IPS-NIHi11 (cell line): ENCODE measurements around the gene GNAZ.
"Not testable (repeated sequence)": the region's sequence is repeated elsewhere in the genome, so short reads cannot be mapped to it uniquely, and the experiment has no call there.

Experiments used
- DNase-seq: peaks from one replicate; pipeline ENCODE4 v3.0.0; 2012; ENCODE audit warnings: mixed read lengths, low spot score

The GNAZ gene

DNA sequence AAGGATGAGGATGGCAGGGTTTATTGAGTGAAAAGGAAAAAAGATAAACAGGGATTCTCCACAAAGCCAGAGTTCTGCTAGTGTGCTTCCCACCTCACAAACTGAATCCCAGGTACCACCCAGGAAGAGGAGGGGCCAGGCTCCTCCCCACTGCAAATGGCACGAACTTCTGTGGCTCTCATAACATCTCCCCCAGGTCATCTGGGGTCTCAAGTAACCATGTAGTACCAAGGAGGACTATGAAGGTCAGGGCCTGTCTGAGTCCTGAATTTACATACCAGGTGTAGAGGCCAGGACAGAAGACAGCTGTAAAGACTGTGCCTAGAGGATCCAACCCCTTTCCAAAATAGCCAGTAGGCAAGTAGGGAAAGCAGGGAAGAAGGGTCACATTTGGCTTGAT lies 25.7 kb upstream of the GNAZ start:
- DNase-seq, result no peak

DNA sequence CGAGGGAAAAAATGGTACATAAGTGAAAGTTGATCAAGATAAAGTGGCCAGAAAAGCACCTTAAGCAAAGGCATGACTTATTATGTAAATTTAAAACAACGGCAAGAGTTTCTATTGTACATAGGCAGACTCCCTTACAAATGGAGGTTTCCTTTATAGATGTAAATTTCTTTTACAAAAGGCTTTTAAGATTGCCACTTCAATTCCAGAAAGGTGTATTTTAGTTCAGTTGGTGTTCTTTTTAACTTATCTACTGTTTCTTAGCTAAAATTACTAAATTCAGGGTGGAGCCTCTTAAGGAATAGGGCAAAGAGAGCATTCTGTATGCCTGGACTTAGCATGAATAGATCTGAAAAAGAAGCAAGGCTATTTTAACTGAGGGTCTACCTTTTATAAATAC lies 24.9 kb upstream of the GNAZ start:
- DNase-seq, result no peak

DNA sequence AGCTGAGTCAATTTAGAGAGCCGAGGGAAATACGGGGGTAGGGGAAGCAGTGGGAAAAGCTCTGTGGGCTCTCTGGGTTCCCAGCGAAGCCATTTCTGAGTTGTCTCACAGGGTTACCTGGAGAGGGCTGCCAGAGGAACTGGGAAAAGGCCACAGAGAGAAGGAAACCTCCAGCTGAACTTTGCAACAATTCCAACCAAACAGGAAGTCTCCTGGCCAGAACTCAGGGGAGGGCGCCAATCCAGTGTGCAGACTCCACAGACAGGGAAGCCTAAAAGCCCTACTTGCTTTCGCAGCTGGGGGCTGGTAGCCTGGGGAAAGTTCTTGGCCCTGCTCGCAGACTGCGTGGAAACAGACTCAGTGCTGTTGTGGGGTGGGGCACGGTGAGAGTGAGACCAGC lies 23.1 kb upstream of the GNAZ start:
- no peak for DNase-seq

DNA sequence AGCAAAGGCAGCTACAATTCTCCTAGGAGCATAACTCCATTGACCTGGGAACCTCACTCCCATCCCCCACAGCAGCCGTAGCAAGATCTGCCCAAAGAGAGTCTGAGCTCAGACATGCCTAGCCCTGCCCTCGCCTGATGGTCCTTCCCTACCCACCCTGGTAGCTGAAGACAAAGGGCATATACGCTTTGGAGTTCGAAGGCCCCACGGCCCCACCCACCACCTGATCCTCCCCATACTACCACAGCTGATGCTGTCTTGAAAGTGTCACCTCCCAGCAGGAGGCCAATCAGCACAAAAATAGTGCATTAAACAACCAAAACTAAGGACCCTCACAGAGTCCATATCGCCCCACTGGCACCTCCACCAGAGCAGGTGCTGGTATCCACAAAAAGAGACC lies 22.6 kb upstream of the GNAZ start:
- DNase-seq, result no peak

DNA sequence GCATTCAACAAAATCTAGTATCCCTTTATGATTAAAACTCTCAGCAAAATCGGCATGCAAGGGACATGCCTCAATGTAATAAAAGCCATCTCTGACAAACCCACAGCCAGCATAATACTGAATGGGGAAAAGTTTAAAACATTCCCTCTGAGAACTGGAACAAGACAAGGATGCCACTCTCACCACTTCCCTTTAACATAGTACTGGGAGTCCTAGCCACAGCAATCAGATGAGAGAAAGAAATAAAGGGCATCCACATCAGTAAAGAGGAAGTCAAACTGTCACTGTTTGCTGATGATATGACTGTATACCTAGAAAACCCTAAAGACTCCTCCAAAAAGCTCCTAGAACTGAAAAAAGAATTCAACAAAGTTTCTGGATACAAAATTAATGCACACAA lies 19.8 kb upstream of the GNAZ start:
- DNase-seq, result not testable (repeated sequence)

DNA sequence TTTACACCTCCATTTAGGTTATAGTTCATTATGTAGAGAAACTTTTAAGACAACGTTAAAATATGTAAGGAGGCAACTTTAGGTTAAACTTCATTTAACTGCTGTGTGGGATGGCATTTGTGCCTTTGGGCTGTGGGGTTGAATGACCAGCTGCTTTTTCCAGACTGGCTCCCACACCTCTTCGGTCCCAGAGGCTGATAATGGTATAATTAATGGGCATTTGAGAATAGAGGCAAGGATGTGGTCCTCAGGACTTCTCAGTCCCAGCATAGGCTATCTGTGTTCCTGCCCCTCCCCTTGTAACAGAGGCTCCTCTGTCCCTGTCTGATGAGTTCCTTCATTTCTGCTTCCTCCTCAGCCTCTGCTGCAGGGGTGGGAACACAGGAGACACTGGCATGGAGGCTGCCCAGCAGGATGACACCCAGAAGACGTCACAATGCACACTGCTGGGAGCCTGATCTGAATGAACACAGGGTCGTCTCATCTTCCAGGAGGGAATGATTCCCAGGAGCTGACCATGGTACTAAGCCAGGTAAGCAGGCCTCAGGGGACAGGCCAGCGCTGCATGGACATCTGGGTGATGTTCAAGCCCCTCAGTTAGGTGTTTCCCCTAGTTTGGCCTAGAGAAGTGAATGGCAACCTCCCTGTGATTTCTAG lies 17.1 kb upstream of the GNAZ start:
- peak; percentile 39 for DNase-seq

DNA sequence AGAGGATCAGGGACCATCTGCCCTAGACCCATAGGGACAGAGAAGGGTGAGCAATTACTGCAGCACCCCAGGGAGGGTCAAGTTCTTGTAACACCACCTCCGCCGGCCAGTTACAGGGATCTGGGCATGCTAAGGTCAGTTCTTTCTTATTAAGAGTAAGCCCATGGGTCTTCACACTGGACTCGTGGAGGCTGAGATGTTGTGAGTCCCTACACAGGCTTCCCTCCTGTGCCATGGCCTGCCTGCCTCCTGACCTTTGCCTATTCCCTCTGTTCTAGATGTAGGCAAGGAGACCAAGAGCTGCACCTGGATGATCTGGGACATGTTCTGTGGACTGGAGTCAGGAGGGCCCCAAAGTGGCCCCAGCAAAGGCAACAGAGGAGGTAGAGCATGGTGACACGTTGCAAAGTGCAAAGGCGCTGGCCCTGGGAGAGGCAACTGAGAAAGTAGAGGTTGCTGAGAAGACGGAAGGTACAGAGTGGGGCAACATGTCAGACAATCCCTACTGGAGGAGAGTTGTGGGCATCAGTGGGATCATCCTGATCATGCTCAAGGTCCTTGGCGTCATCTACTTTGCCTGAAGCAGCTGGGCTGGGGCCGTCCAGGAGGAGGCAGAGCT lies 16.3 kb upstream of the GNAZ start:
- DNase-seq, result no peak

DNA sequence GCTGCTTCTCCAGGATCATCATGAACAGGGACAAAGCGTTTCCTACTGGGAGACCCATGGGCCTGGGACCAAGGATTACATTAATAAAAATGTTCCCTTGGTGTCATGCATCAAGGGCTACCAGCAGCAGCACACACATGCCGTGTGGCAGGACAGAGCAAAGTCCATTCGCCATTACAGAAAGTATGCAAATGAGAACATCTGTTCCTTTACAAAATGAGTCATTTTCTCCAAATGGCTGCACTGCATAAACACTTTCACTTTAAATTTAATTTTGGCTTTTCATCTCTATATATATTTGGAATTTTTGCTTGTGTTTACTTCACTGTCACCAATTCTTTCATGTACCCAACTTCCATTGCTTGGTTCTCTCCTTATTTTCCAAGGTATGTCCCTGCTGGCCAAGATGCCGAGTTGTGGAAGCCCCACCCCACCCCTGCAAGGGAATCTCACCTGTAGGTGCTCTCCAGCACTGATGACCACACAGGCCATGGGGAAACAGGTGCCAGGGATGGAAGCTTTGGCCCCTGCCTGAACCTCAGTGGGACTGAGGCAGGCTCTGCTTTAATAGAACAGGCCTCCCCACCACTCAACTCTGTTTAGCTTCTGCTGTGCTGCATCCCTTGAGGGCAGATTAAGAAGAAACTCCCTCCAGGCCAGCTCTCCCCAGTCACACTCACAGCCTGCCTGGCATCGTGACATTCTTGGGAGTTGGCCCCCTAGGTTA lies 15.6 kb upstream of the GNAZ start:
- no peak for DNase-seq

DNA sequence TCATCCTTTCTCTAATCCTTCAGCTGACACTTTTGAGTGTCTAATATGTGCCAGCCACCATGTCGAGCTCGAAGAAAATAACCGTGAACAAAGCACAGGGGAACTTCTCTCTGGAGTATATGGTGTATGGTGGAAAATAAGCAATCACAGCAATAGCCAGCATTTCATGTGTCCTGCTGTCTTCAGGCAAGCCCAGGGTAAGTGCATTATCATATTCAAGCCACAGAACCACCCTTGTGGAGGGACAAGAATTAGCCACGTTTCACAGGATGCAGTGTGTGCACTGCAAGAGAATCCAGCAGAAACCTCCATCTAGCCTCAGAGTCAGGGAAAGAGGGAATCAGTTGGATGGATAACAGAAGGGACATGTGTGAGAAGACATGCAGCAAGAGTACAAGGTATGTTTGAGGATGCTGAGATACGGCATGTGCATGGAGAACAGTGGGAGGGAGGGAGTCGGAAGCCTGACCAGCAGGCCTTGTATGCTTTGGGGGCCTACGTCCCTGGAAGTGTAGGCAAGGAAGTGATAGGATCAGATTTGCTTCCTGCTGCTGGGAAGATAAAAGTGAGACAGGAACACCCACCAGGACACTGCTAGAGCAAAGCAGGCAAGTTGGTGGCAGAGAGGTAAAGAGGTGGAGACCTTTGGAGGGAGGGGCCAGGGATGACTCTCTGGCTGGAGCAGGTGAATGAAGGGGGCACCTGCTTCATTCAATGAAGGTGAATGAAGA lies 14.7 kb upstream of the GNAZ start:
- no peak for DNase-seq

DNA sequence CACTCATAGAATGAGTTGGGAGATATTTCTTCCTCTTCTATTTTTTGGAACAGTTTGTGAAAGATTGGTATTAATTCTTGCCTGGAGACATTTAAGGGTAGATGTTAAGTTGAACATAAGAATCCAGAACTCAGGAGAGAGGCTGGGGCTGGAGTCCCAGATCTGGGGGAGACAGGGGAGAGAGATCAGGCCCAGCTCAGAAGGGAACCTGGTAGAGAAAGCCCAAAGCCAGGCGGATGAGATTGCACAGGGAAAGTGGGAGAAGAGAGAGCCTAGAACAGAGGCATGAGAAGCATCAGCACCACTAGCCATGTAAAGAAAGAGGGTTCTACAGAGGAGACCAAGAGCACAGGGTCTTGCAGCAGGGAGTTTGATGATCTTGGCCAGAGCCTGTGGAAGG lies 13.0 kb upstream of the GNAZ start:
- DNase-seq, result no peak

DNA sequence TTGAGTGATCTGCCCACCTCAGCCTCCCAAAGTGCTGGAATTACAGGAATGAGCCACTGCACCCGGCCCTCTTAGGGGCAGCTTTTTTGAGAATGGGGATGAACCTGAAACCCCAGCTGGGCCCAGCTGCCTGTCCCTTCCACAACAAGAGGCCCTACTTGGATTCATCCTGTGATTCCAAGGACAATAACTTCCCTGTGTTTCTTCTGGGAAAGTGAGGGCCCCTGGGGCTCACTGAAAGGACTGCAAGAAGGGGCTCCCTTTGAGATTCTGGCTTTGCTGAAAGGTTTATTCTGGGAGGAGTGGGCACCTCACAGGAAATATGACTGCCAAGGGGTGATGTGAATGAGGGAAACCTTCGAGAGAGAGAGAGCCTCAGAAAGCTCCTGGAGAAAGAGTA lies 12.3 kb upstream of the GNAZ start:
- no peak for DNase-seq

DNA sequence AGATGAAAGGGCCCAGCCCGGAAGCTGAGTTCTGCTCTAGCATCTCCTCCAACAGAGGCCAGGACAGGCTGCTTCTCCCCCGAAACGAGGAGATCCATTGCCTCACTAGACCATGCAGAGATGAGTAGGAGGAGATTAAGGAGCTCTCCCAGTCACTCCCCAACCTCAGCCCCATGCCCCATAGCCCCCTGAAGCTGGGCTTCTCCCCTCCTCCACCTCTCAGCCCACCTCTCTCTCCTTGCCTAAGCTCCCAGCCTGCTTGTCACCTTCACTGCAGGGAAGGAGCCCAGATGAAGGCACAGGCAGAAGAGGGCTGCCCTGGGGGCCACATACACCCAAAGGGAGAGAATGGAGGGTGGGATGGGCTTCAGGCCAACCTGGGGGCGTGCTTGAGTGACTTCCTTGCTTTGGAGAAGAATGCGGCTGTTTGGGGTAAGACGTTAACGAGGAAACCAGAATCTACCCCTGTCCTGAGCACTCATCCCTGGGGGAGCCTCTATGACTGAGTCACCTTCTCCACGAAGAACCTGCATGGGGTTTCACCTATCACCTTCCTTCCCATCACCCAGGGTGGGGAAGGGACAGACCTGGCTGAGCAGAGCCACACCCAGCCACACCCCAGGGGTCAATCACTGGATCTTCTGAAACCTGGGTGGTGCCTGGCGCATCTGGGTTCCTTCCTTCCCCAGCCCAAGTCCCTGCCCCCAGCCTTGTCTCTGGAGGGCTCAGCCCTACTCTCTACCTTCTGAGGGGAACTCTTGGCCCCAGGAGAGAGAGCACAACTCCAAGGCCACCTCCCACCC lies 11.6 kb upstream of the GNAZ start:
- DNase-seq, result no peak

DNA sequence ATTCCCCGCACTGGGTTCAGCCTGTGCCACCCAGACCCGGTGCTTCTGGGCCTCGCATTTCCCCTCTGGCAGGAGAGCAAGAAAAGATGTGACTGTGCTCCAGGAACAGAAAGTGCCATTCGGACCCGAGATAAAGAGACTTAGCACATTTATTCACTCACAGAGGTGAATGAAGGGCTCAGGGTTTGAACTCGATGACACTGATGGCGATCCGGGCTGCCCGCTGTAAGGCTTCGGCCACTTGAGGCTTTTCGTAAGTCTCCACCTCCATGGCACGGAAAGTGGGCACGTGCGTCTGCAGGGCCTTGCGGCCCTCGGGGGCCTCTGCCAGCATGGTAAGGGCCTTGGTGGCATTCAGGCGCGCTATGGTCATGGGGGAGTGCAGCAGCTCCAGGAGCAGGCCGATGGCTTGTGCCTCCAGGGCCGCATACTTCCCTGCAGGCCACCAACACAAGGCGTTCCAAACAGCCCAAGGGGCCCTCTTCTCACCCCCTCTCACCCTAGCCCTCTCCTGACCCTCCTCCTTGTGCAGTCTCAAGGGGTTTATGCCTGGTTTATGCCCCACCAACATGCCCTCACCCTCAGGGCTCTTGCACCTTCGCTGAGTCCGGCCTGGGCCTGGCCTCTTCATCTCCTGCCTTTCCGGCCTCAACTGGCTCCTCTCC lies 10.9 kb upstream of the GNAZ start:
- no peak for DNase-seq

DNA sequence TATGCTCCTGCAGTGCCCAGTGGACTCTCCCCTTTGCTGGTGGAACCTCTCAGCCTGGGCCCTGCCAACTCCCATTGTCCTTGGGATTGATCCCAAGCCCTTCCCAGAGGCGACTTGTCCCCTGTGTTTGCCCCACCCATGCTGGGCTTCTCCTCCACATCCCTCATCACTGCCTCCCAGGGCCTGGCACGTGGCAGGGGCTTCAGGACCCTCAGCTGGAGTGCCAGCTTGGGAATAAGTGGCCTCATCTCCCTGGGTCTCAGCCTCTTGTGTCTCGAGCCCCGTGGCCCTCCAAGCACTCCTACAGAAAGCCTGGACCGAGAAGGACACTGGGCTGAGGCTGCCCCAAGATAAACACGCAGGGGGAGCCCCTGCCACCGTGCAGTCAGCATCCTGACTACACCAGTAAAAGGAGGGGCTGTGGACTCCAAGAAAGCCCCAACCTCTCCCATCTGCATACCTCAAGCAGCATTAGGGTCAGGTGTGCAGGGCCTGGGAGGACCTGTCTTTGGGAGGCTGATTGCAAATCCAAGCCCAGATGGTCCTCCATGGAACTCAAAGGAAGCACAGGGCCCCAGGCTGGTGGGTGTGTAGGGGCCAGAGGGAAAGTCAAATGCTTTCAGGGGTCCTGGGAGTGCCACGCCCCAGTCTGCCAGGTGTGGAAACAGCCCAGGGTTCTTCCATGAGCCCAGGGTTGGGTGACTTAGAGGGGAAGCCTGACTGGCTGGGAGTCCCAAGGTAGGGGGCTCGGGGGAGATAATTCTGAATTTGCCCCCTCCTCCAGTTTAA lies 9.5 kb upstream of the GNAZ start:
- no peak for DNase-seq

DNA sequence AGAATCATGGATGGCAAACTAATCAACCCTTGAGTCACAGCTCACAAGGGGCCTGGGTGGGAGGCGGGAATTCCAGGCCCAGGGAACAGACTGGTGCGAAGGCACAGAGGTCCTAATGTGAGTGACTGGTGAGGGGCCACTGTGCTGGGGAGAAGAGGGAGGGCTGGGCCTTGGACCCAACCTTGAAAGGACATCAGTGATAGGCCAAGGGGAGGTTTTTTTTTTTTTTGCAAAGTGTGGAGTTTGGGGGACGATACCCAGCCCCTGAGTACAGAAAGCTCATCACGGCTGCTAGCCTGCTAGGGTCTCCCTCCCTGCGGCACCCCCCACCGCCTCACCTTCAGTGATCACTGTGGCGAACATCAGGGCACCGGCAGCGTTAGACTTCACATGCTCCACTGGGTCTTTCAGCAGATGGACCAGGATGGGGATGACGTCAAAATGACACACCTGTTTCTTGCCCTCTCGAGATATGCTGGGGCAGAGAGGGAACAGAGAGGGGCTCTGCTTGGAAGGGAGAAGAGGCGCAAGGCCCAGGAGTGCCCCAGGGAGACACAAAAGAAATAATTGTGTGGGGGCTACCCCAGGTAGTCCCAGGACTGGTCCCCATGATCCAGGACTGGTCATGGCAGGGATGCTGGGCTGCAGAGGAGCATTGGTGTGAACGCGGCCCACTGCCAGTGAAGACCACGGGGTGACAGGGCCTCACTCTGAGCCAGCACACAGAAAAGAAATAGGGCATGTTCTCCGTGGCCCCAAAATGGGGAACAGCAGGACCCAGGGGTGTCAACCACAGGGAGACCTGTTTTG lies 8.6 kb upstream of the GNAZ start:
- no peak for DNase-seq

DNA sequence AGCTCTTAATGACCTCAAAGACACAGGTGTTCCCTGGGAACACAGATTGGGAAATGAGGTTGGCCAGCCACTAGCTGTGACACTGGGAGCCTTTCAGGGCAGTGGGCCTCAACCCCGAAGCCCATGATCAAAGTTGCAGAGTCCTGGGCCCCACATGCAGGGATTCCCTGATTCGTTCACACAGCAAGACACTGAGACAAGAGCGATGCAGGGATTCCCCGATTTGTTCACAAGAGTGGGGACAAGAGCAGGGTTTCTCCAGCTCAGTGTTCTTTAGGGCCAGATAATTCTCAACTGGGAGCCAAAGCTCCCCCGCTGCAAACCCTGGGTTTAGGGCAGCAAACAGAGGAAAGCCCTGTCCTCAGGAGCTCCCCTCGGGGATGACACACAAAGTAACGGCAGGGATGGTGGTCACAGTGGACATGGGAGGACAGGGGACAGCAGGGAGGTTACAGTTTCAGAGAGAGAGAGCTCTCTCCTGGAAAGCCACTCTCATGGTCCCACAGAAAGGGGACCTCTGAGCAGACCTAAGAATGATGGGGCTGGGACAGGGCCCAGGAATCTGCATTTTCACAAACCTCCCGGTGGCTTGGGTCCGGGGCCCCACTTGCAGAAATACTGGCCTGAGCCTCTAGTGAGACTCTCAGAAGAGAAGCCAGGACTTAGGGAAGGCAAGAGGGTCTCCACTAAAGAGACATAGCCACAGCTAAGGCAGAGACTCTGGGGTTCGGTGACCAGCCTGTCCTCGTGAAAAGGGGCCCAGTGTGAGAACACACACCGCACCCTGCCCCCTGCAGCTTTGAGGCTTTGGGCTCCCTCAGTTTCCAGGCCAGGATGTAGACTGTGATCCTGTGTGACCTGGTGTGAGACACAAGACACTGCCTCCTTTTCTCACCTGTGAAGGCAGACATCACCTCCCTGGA lies 7.4 kb upstream of the GNAZ start:
- no peak for DNase-seq

DNA sequence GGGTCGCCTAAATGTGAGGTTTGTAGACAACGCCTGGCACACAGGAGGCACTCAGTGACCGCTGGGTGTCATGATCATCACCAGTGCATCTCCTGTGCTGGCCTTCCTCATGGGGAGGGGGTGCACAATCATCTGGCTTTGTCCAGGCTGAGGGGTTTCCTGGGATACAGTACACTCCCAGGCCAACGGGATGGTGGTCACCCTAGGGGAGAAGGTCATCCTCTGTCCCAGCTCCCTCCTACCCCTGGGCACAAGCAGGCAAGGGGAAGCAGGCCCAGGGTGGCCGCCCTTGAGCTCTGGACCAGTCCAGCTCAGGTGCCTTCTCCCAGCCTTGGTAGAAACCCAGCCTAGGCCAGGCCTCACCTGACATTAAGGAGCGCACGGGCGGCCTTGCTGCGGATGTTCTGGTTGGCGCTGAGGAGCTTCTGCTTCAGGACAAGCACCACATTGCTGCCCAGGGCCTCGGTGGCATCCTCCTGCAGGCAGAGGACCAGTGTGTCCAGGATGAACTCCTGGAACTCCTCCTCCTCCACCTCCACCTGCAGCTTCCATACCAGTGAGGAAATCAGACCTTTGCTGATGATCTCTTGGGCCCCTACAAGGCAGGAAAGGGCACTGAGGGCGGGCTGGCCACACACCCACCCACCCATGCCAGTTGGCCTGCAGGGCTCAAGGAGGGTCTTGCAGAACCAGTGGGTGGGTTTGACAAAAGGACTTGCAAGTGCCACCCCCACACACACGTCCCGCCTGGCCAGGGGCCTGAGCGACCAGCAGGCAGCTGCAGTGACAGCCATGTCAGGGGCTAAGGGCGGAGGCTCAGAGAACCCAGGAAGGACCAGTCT lies 6.6 kb upstream of the GNAZ start:
- no peak for DNase-seq
